Measurements from ENCODE around the gene RSPO4.

RSPO4 gene

GRCh38 chr20:953742-954141 lies 48.4 kb downstream of the RSPO4 start:
- no peaks in the 10 kb centered on the region for H3K4me1 ChIP-seq (ENCODE audit: insufficient read depth, low read length)
- ATAC-seq (ENCODE audit: insufficient read depth, low read depth): no peak
- H3K9ac ChIP-seq (ENCODE audit: low read depth, low read length): no peak overlapping the region
- peaks cover 2% of the 10 kb centered on the region for H3K27me3 ChIP-seq (ENCODE audit: insufficient read depth, low read length, poor library complexity)
- no peak overlapping the region for H3K4me2 ChIP-seq (ENCODE audit: insufficient read depth, low read length)
- H3K9me3 ChIP-seq (ENCODE audit: insufficient read depth, low read length, severe bottlenecking): no peaks in the 10 kb centered on the region
- no peak for TF ChIP-seq EZH2 (IDR thresholded peaks at IDR 0.05; ENCODE audit: borderline replicate concordance, low read depth, low read length, severe bottlenecking)
- no peak for TF ChIP-seq CTCF (IDR thresholded peaks at IDR 0.05; ENCODE audit: borderline replicate concordance, extremely low read depth, low read length, poor library complexity, severe bottlenecking)
- no peaks in the 10 kb centered on the region for H3K79me2 ChIP-seq (ENCODE audit: insufficient read depth, low read length)
- no peak for DNase-seq
- H2AFZ ChIP-seq (ENCODE audit: low read depth, low read length): no peak overlapping the region
- H3K27ac ChIP-seq (ENCODE audit: low read length): no peak overlapping the region
- H3K4me3 ChIP-seq (ENCODE audit: low read depth in 1 of 2, low read length in 2 of 2): no peak overlapping the region
- H3K36me3 ChIP-seq (ENCODE audit: insufficient read depth, low read length): no peaks in the 10 kb centered on the region
- no peaks in the 10 kb centered on the region for H4K20me1 ChIP-seq (ENCODE audit: insufficient read depth, low read length)

- DNase-seq: no peak
- no peak overlapping the region for H3K9ac ChIP-seq (ENCODE audit: low read depth, low read length)
- no peaks in the 10 kb centered on the region for H3K79me2 ChIP-seq (ENCODE audit: insufficient read depth, low read length)
- no peak for TF ChIP-seq EZH2 (IDR thresholded peaks at IDR 0.05; ENCODE audit: borderline replicate concordance, low read depth, low read length, severe bottlenecking)
- TF ChIP-seq CTCF (IDR thresholded peaks at IDR 0.05; ENCODE audit: borderline replicate concordance, extremely low read depth, low read length, poor library complexity, severe bottlenecking): no peak
- no peak overlapping the region for H3K4me2 ChIP-seq (ENCODE audit: insufficient read depth, low read length)
- no peaks in the 10 kb centered on the region for H4K20me1 ChIP-seq (ENCODE audit: insufficient read depth, low read length)
- no peak for ATAC-seq (ENCODE audit: insufficient read depth, low read depth)
- H3K27me3 ChIP-seq (ENCODE audit: insufficient read depth, low read length, poor library complexity): peaks cover 7% of the 10 kb centered on the region
- no peak overlapping the region for H3K4me3 ChIP-seq (ENCODE audit: low read depth in 1 of 2, low read length in 2 of 2)
- H3K9me3 ChIP-seq (ENCODE audit: insufficient read depth, low read length, severe bottlenecking): no peaks in the 10 kb centered on the region
- H3K4me1 ChIP-seq (ENCODE audit: insufficient read depth, low read length): no peaks in the 10 kb centered on the region
- no peak overlapping the region for H2AFZ ChIP-seq (ENCODE audit: low read depth, low read length)
- H3K27ac ChIP-seq (ENCODE audit: low read length): no peak overlapping the region
- no peaks in the 10 kb centered on the region for H3K36me3 ChIP-seq (ENCODE audit: insufficient read depth, low read length)
Measured at GRCh38 chr20:952196-952795, 49.8 kb downstream of the RSPO4 start.

- no peaks in the 10 kb centered on the region for H3K4me1 ChIP-seq (ENCODE audit: insufficient read depth, low read length)
- H3K79me2 ChIP-seq (ENCODE audit: insufficient read depth, low read length): no peaks in the 10 kb centered on the region
- no peaks in the 10 kb centered on the region for H4K20me1 ChIP-seq (ENCODE audit: insufficient read depth, low read length)
- no peak overlapping the region for H3K4me3 ChIP-seq (ENCODE audit: low read depth in 1 of 2, low read length in 2 of 2)
- H3K27ac ChIP-seq (ENCODE audit: low read length): no peak overlapping the region
- no peaks in the 10 kb centered on the region for H3K36me3 ChIP-seq (ENCODE audit: insufficient read depth, low read length)
- no peak overlapping the region for H3K9ac ChIP-seq (ENCODE audit: low read depth, low read length)
- TF ChIP-seq CTCF (IDR thresholded peaks at IDR 0.05; ENCODE audit: borderline replicate concordance, extremely low read depth, low read length, poor library complexity, severe bottlenecking): no peak
- TF ChIP-seq EZH2 (IDR thresholded peaks at IDR 0.05; ENCODE audit: borderline replicate concordance, low read depth, low read length, severe bottlenecking): no peak
- H3K9me3 ChIP-seq (ENCODE audit: insufficient read depth, low read length, severe bottlenecking): no peaks in the 10 kb centered on the region
- ATAC-seq (ENCODE audit: insufficient read depth, low read depth): no peak
- no peak overlapping the region for H2AFZ ChIP-seq (ENCODE audit: low read depth, low read length)
- H3K27me3 ChIP-seq (ENCODE audit: insufficient read depth, low read length, poor library complexity): peaks cover 7% of the 10 kb centered on the region
- DNase-seq: no peak
- no peak overlapping the region for H3K4me2 ChIP-seq (ENCODE audit: insufficient read depth, low read length)
Measured at GRCh38 chr20:951384-952169, 50.5 kb downstream of the RSPO4 start.

Measured in DND-41 (cell line).